HG02840 (cell line): ENCODE results near the gene MEIKIN.

Experiments used
- ATAC-seq: cut with Tn5 transposase; IDR thresholded peaks from one replicate; pipeline ENCODE4 v1.9.1; 2021; ENCODE audit warnings: mild to moderate bottlenecking, moderate library complexity, moderate number of reproducible peaks; ENCODE audit not compliant: unreplicated experiment, low FRiP score

Gene MEIKIN

GRCh38 chr5:131974622-131974955 lies 29.1 kb upstream of the MEIKIN start:
- ATAC-seq = no peak

GRCh38 chr5:131974016-131974415 lies 28.6 kb upstream of the MEIKIN start:
- ATAC-seq = no peak

GRCh38 chr5:131973089-131973712 lies 27.7 kb upstream of the MEIKIN start:
- ATAC-seq = no peak

GRCh38 chr5:131968396-131968954 lies 23.0 kb upstream of the MEIKIN start:
- no peak for ATAC-seq

- ATAC-seq = no peak
Observed at GRCh38 chr5:131966551-131966950, 21.1 kb upstream of the MEIKIN start.

- no peak for ATAC-seq
Observed at GRCh38 chr5:131965826-131966415, 20.5 kb upstream of the MEIKIN start.

- no peak for ATAC-seq
Observed at GRCh38 chr5:131959906-131960305, 14.4 kb upstream of the MEIKIN start.

GRCh38 chr5:131959136-131959535 lies 13.7 kb upstream of the MEIKIN start:
- no peak for ATAC-seq

- ATAC-seq = no peak
Observed at GRCh38 chr5:131957721-131958441, 12.4 kb upstream of the MEIKIN start.

- ATAC-seq = no peak
Observed at GRCh38 chr5:131953969-131954368, 8.5 kb upstream of the MEIKIN start.

- ATAC-seq = no peak
Observed at GRCh38 chr5:131952301-131952857, 6.9 kb upstream of the MEIKIN start.

- ATAC-seq = no peak
Observed at GRCh38 chr5:131950706-131951105, 5.2 kb upstream of the MEIKIN start.

GRCh38 chr5:131947445-131947844 lies 2.0 kb upstream of the MEIKIN start:
- no peak for ATAC-seq

GRCh38 chr5:131944702-131945550 lies 537 bp downstream of the MEIKIN start:
- ATAC-seq = no peak

GRCh38 chr5:131943916-131944315 lies 1.5 kb downstream of the MEIKIN start:
- ATAC-seq = no peak

- ATAC-seq = no peak
Observed at GRCh38 chr5:131942016-131942415, 3.4 kb downstream of the MEIKIN start.

- no peak for ATAC-seq
Observed at GRCh38 chr5:131939690-131940345, 5.6 kb downstream of the MEIKIN start.

GRCh38 chr5:131932235-131932634 lies 13.2 kb downstream of the MEIKIN start:
- ATAC-seq = no peak

- no peak for ATAC-seq
Observed at GRCh38 chr5:131928957-131929356, 16.5 kb downstream of the MEIKIN start.

GRCh38 chr5:131926168-131926567 lies 19.3 kb downstream of the MEIKIN start:
- no peak for ATAC-seq
